GM12801 (cell line): ENCODE results near the gene ZNF827.

Experiments used
- TF ChIP-seq, protein P1 (sequence below): IDR thresholded peaks from one replicate; pipeline ENCODE4 v1.5.1; 2011; ENCODE audit warnings: control low read depth; ENCODE audit not compliant: insufficient read length; ENCODE audit errors: extremely low read depth

The ZNF827 gene

DNA sequence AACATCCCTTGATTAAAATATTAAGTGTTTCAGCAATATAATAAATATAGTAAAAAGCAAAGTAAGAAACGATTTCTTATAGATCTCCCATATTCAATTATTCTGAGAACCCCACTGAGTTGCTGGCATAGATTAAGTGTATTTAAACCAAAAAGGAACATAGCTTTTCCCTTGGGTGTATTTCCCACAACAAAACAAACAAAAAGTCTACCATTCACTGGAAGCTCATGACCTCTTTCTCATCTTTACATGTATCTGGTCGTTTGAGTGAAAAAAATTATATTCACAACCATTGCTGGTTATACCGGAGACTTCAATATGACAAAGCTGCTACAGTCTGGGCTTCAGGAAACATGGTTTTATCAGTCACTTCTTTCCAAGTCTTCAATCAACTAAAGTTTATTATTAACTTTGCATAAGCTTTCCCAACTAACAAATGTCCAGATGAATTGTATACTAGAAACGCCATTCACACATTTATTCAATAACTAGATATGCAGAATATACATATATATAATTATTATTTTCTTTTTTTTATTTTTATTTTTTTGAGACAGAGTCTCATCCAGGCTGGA lies 38.6 kb downstream of the ZNF827 start:
- TF ChIP-seq, protein P1, sequence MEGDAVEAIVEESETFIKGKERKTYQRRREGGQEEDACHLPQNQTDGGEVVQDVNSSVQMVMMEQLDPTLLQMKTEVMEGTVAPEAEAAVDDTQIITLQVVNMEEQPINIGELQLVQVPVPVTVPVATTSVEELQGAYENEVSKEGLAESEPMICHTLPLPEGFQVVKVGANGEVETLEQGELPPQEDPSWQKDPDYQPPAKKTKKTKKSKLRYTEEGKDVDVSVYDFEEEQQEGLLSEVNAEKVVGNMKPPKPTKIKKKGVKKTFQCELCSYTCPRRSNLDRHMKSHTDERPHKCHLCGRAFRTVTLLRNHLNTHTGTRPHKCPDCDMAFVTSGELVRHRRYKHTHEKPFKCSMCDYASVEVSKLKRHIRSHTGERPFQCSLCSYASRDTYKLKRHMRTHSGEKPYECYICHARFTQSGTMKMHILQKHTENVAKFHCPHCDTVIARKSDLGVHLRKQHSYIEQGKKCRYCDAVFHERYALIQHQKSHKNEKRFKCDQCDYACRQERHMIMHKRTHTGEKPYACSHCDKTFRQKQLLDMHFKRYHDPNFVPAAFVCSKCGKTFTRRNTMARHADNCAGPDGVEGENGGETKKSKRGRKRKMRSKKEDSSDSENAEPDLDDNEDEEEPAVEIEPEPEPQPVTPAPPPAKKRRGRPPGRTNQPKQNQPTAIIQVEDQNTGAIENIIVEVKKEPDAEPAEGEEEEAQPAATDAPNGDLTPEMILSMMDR: no peak

DNA sequence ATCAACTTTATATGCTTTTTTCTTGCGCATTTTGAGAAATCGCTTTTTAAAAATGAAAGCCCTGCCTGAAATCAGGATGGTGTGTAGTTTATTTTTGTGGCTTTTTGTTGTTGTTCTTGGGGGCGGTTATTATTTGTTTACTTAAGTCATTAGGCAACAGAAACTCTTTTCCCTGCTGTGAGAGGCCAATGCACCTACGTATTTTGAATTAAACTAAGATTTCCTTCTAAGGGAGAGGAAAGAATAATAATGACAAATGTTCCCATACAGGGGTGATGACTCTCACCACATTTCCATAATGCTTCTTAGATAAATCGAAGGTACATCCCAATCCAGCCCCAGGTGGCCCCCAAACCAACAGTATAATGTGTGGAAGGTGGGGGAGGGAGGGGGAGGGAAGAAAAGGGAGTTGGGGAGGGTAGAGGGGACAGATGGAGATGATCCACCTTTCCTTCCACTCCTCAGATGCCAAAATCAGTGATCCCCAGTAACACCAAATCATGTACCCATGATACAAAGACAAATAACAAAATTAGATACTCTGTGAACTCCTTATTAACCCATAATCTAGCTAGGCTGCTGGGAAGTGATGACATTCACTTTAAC lies 39.6 kb downstream of the ZNF827 start:
- TF ChIP-seq, protein P1: no peak

DNA sequence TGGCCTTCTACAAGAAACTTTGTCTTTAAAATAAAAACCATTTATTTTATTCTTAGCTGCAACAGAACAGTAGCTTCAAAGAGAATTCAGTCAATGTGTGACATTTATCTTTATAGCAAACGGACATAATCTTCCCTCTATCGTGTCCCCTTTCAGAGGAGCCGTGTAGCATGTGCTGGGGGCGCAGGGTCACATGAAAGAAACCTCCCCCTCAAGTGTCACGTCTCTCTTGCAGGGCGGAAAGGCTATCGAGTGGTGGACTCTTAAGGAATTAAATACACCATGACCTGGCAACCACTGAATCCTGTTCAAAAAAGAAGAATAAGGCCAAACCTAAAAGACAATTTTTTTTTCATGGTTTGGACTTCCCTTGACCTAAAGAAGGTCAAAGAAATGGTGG lies 40.2 kb downstream of the ZNF827 start:
- TF ChIP-seq, protein P1: no peak

DNA sequence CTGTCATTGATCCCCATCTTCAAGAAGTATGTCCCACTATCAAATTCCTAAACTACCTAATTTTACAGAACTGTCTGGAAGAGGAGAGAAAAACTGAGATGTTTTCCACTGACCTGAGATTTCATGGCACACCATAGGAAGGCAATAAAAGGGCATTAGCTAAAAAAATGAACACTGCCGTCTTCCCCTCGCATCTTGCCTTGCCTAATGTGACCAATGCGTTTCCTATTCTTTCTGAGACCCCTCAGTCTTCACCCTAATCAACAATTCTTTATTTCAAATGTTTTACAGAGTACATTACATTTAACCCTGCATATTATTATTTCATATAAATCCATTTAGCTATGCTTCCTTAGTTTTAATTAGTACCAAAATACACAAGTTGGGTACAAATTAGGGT lies 43.6 kb downstream of the ZNF827 start:
- TF ChIP-seq, protein P1: no peak

DNA sequence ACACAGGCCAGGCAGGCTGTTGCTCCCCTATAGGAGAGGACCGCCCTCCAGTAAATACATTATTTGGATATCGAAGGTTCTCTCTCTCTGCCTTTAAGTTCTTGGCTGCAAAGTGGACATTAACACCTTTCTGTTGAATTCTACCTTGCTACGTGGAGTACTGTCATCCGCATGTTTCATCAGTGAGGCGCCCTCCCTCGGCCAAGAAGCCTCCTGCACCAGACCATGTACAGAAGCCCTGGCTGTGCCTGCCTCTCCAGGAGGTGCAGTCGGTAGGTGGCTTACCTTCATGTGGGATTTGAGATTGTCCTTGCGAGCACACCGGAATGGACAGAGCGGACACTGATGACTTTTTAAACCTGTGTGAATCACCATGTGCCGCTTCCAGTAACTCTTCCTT lies 46.7 kb downstream of the ZNF827 start:
- TF ChIP-seq, protein P1: no peak

DNA sequence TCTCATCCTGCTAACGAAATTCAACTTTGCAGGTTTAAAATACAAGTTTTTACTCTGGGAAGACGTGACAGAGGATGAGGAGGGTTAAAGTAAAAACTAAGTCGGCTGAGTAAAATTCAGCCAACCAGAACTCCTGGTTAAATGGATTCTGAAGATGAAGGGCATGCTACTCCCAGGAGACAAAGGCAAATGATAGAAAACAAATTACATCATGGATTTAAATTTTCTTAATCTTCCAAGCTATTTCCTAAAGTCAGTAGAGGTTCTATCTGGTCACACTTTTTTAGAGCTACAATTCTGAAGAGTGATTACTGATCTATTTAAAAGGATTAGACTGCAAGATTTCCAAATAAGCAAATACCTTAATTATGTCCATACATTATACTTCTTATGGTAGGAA lies 47.9 kb downstream of the ZNF827 start:
- TF ChIP-seq, protein P1: no peak

DNA sequence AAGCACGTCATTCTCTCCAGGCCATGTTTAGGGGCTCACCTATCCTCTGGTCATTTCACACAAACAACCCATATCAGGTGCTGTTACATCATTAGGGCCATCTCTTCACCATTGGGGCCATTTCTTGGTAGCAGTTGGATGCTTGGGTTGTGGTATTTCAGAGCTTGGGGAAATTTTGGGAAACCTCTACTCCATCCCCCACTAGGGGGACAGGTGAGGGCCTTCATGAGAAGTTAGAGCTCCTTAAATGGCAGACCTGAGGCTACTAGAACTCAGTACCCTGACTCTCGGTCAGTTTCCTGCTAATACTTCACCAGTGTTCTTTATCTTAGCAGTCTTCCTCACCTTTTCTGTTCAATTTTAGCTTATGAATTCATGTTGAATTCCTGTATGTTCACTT lies 50.2 kb downstream of the ZNF827 start:
- TF ChIP-seq, protein P1: no peak
